GM21423 (cell line): ENCODE results near the gene DCST2.

Experiments used
- ATAC-seq: cut with Tn5 transposase; IDR thresholded peaks from one replicate; pipeline ENCODE4 v1.9.1; 2021; ENCODE audit warnings: mild to moderate bottlenecking, moderate library complexity; ENCODE audit not compliant: unreplicated experiment

DCST2 gene

DNA sequence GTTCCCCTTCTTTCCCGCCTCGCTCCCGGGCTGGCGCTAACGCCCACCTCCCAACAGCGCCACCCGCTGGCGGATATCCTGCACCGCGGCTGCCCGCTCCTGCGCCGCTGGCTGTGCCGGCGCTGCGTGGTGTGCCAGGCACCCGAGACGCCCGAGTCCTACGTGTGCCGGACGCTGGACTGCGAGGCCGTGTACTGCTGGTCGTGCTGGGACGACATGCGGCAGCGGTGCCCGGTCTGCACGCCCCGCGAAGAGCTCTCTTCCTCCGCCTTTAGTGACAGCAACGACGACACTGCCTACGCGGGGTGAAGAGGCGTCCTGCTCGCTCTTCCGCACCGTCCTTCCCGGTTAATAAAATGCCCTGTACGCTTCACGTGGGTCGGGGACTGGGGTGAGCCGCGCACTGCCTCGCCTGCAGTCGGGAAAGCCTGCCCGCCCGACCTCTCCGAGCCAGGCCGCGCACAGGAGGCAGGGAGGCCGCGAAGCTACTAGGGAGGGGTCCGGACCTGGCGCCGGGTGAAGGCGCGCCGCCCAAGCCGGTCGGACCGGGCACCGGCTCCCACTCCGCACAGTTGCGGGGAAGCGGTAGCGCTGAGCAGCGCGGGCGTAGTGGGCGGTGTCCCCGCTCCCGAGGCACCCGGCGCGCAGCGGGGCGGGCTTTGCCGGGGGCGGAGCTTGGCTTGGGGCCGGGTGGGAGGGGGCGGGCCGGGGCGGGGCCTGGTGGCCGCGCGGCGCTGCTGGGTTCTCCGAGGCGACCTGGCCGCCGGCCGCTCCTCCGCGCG is 17.2 kb upstream of the DCST2 start, which contains the start of gene ADAM15:
TSS of gene ADAM15 (plus strand) at position 757 of the 782 bp plus-strand sequence. CDS start 71 bp downstream, outside the sequence.
- ATAC-seq = peak; percentile 61

DNA sequence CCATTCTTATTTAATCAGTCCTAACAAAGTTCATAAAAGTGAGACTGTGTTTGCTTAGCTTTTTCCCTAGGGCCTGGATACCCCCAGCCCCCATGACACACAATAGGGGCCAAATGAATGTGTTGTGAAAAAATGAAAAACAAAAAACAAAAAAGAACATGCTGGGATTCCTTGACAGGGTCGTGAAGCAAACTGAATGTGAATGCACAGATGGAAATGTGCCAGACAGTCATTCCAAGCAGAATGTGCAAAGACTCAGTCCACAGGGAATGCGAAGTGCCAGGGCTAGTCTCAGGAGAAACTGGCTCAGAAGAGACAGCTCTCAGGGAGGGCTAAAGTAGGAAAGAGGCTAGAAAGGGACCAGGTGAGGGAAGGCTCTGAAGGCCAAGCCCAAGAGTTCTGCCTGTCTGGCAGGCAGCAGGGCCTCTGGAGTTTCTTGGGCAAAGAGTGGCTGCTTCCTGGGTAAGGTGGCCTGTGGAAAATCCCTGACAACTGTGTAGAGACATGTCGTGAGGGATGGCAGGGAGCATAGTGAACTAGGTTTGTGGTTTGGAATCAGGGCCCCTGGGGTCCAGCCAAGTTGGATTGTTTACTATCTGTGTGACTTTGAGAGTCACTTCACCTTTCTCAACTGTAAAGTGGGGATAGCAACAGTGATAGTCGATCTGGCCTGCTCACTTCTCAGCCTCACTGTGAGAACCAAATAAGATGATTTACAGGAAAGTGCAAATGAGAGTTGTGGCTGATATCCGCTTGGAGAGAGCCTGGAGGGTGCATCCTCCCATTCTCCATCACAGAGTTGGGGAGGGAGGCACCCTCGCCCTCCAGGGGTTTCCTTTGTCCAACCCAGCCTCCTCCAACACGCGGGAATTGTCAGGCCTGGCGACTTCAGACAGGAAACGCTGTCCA is 16.3 kb upstream of the DCST2 start:
- no peak for ATAC-seq

DNA sequence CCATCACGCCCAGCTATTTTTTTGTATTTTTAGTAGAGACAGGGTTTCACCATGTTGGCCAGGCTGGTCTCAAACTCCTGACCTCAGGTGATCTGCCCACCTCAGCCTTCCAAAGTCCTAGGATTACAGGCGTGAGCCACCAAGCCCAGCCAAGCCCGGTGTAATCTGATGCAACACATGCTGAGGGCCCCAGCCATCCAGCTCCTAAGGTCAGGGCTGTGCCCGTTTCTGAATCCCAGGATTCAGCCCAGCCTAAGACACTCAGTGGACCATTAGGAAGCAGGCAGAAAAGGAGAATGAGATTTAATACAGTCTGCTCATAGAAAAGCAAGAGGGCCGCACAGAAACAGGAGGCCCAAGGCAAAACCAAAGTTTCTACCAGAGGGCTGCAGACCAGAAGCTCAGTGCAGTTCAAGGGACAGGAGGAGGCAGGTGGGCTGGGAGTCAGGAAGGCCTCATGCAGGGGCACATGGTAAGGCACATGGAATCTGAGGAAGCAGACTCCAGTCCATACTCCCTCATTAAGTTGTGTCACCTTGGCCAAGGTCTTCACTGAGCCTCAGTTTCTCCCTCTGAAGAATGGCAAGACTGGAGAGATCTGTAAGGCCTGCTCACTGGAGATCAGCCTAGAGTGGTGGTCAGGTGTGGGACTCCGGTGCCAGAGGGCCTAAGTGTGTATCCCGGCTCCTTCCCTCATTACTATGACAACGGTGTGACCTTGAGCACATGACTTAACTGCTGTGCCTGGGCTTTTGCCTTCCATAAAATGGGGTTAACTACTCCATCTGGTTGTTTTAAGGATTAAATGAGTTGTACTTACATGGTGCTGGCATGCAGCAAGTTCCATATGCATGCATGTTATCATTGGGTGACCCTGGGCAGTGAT is 15.1 kb upstream of the DCST2 start:
- ATAC-seq = no peak

DNA sequence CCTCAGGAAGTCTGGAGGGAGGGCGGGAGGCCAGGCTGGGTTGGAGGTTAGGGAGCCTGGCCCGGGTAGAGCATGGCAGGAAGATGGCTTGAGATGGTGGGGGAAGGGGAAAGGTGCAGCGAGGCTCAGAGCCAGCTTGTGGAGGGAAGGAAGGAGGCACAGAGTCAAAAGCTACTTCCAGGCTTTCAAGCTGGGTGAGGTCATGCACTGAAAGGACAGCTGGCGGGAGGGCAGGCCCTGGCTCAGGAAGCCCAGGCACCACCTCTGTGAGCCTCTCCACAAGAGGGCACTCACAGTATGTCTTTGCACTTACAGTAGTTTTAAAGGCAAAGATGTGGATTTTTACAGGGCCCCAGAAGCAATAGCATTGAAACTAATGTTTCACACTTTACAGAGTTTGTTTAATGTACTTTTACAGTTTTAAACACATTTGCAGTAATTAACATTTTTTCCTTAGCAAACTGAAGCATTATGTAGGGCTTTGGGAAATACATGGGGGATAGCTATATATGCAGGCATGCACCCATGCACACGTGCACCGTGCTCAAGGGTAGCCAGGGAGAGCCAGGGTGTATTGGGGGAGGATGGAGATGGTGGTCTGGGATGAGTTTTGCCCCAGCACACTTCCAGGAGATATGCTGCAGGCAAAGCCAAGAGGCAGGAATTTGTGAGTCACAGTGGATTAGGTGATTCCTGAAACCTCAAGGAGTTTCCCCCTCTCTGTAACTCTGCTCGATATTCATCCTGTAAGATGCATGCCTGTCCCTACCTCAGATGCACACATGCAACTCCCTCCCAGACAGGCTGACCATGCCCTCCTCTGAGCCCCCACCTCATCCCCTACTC is 11.5 kb upstream of the DCST2 start:
- ATAC-seq = no peak

DNA sequence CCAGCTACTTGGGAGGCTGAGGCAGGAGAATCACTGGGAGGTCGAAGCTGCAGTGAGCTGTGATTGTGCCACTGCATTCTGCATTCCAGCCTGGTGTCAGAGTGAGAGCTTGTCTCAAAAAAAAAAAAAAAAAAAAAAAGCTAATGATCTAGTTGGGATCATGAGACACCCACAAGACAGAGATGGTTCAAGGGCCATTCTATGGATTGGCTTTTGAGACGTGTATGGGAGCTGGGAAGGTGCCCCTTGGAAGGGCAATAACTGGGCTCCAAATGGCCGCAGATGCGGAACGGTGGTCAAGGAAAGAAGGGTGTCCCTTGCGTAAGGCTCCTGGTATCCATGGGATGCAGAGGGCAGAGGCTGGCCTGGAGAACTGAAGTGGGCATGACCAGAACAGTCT is 10.8 kb upstream of the DCST2 start:
- no peak for ATAC-seq

DNA sequence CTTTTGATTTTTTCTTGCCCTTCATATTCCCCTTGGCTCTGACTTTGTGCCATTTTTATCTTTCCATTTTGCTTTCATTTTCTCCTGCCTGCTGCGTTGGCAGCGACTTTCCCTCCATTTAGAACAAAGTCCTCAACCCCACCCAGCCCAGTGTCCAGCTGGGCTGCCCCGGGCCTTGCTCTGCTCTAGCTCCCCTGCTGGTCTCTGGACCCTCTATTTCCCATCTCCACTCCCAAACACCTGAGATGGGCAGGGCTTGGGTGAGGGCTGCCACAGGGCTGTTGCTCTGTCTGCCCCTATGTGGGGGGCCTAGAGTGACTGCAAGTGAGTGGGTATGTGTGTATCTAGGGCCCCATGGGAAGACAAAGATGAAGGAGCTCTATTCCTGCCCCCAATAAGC is 10.2 kb upstream of the DCST2 start:
- ATAC-seq = no peak

DNA sequence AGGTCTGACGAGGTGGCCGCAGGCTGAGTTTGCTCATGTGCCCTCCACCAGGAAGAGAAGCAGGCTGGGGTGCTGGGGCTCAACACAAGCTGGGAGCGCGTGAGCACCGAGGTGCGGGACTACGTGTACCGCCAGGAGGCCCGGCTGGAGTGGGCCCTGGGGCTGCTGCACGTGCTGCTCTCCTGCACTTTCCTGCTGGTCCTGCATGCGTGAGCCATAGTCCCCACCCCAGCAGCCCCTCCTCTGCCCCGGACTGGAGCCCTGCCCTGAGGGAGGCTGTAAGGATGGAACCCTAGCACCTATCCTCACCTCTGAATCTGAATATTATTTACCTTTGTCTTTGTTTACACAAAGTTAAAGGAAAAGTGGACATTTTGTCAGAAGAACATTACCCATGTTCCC is 9.7 kb upstream of the DCST2 start:
- ATAC-seq = no peak

DNA sequence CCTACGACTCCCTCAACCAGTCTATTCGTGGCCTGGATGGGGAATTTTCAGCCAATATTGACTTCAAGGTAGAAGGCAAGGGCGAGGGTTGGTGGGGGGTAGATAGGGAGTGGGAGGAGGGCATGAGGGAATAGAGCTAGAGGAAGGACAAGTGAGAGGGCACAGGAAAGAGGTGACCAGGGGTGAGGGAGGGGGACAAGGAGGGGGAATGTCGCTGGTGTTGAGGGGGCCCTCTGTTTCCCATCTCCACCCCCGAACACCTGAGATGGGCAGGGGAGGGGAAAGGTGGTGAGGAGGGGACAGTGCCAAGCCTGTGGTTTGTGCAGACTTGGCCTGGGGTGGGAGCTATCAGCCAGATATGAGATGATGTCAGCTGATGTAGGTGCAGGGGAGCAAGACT is 9.2 kb upstream of the DCST2 start:
- no peak for ATAC-seq

DNA sequence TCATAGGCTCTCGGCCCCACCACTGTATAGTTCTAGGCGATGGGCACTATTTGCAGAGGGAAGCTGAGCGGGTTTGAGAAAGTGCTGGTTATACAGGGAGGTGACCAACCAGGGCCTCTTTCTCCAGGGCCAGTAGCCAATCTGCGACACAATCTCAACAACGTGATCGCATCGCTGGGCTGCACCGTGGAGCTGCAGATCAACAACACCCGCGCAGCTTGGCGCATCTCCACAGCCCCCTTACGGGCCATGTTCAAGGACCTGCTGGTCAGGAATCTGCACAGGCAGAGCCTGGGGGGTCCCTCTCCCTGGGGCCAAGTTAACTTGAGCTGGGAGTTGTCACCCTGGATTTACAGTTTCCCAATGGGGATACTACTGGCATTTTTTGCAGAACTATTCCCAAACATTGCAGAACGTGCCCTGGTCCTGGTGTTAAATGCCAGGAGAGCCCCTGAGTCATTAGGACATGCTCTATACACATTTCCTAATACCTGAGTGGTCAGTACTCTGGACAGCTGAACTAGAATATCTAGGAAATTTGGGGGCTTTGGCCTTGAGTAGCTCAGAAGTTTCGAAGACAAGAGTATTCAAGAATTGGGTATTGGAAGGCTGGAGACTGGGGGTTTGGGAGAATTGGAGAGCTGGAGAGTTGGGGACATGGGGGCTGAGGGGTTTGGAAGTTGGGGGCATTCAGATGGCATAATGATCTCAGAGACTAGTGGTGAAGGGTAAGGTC is 6.9 kb upstream of the DCST2 start:
- no peak for ATAC-seq

DNA sequence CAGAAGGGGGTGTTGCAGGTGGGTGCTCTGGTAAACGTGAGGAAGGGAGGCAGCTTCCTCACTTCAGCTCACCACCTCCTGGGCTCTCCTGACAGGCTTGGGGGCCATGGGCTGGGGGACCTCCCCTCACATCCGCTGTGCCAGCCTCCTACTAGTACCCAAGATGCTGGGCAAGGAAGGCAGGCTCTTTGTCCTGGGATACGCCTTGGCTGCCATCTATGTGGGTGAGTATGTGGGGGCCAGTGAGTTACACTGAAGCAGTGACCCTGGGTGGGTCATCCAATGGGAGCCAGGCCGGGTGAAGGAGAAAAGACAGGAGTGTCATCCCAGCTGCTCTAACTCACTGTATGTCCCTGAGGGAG is 5.7 kb upstream of the DCST2 start:
- no peak for ATAC-seq

DNA sequence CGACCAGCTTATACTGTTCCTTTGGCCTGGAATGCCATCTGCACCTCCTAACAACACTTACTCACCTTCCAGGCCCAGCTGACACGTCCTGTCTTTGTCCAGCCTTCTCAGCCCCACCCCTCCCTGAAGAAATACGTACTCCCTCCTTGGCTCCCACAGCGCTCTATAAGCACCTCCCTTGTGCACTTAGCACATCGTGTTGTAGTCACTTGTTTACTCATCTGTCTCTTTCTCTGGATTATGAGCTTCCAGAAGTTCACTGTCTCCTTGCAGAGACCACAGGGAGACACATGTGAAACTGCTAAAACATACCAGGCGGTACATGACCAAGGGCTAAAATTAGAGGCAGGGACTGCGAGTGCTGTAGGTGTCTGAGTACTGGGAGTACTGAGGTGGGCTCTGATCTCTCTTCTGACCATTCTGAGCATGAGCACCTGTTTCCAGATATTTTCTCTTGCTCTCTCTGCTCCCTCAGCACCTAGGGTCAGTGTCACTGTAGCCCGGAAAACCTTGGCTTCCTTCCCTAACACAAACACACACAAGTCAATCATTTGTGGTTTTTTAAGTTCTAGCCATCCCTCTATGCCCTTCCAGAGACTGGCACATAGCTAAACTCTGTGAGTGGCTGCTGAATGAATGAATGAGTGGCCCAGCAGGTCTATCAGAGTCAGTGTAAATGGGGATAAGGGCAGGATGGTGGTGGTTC is 5.2 kb upstream of the DCST2 start:
- ATAC-seq = no peak

DNA sequence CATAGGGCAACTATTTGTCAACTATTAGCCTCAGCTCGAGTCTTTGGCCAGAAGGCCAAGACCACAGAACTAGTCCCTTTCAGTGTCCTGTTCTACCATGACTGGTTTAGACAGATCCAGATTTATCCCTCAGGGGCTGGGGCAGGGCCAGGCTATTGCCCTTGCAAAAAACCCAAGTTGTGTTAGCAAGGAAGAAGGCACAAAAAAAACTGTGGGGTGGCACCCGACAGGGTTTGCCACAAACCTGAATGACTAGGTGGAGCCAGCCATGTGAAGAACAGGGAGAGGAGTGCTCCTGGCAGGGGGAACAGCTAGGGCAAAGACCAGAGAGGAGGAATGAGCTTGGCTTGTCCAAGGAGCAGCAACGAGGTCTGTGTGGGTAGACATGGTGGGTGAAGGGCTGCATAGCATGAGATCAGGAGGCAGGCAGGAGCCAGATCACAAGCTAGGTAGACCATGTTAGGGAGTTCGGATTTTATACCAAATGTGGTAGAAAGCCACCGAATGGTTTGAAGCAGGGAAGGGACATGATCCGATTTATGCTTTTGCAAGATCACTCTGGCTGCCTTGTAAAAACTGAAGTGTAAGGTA is 4.4 kb upstream of the DCST2 start:
- no peak for ATAC-seq

DNA sequence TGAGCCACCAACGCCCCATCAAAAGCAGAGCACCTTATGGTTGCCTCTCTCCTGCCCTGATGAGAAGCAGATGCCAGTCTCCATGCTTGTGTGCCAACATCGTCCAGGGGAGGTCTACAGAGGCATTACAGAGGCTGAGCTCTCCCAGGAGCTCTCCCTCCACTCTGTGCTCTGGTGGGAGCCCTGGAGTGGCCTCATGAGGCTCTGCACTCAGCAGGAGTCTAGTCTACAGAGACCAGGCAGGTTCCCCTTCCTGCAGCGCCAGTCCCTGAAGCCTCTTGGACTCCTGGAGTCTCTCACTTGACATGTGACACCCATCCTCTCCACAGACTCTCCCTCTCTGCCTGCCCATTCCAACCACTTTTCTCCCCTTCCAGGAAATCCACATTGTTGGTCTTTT is 3.5 kb upstream of the DCST2 start:
- no peak for ATAC-seq

DNA sequence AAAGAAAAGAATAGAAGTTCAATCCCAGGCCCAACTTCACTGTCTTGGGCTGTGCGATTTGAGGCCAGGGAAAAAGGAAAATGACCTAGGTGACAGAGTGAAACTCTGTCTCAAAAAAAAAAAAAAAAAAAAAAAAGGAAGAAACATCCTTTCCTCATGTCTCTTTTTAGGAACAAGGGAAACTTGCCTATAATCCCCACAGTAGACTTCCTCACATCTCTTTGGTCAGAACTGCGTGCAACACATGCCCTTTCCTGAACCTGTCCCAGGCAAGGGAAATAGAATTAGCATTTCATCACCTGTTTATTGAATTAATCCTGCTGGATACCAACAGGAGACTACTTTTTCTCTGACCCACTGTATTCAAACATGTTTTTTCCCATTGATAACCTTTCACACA is 2.4 kb upstream of the DCST2 start:
- no peak for ATAC-seq

DNA sequence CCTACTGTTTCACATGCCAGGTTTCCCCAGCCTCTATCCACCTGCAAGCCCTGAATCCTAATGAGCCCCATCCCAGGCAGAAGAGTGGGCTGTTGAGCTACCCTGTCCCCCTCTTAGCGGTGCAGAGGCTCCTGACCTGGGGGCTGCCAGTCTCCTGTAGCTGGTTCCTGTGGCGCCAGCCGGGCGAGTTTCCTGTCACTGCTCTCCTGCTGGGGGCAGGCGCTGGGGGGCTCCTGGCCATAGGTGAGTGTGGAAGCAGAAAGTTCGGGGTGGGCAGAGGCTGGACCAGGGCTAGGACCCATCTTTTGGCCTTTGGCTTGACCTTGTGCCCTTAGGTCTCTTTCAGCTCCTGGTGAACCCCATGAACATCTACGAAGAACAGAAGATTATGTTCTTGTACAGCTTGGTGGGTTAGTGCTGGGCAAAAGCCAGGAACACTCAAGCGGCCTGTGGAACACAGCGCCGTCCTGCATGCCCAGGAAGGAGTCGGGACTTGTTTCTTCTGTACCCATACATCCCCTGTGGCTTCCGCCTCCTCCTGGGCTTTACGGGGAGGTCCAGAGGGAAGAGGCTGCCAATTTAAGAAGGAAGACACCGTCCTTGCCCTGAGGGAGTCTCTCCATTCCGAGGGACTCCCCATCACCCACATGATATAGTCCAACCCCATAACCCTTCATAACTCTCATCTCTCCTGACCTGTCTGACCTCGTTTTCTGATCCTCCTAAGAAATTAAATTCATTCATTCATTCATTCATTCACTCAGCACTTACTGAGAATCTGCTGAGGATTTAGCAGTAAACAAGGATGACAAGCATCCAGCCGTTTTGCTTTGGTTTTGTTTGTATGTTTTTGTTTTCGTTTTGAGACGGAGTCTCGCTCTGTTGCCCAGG is 982 bp upstream of the DCST2 start:
- ATAC-seq = no peak

DNA sequence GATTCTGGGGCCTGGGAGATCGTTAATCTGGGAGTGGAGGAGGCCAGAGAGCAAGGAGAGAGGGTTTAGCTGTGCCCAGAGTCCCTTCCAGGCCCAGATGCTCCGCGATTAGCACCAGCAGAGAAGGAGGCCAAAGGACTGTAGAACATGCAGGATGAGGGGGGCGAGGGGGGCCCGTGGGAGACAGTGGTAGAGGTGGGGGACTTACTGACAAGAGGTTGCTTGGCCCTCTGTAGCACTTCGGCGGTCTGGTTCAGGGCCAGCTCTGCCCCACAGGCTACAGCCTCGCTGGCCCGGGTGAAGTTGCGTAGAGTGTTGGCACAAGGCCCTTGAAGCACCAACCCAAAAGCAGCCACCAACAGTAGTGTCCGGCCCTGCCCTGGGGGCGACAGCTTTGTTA is 695 bp downstream of the DCST2 start:
- no peak for ATAC-seq

DNA sequence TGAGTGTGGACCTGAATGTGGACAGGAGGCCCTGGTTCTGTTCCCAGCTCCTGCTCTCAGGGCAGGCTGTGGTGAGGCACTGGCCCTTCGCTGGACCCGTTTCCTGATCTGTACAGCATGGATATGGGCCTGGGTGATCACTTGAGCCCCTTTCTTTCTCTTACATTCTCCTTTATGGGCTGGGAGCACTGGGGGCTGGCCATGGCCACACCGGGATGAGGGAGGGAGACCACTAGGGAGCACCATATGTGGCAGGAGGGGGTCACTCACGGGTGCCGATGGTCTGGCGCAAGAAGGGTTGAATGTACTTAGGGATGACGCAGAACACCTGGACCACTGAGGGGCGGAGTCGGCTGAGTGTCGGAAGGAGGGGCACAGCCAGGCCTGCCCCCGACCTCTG is 2.7 kb downstream of the DCST2 start:
- no peak for ATAC-seq
